Measurements from ENCODE around the gene PRR19.

The PRR19 gene

GRCh38 chr19:42325896-42326771 lies 24.2 kb downstream of the PRR19 start:
- H3K4me3 ChIP-seq (ENCODE audit: low read length in 2 of 2): peak overlapping the region; percentile 88 to 95
- peaks cover 4 to 31% (median 14%) of the 10 kb centered on the region in 3 experiments for H3K27me3 ChIP-seq (ENCODE audit: control insufficient read depth in 3 of 3, insufficient read depth in 3 of 3, low read depth in 1 of 3, low read length in 3 of 3)
- H3K36me3 ChIP-seq (replicated peaks in 1 of 2; ENCODE audit: control insufficient read depth in 2 of 2, insufficient read depth in 2 of 2, low read length in 2 of 2): no peaks in the 10 kb centered on the region
- no peak overlapping the region for H3K14ac ChIP-seq (ENCODE audit: low read length)
- H3K9ac ChIP-seq (ENCODE audit: low read depth, low read length, poor library complexity): peak overlapping the region; percentile 85
- peaks cover 10% of the 10 kb centered on the region for H3K79me1 ChIP-seq (ENCODE audit: low read depth, low read length)
- H2BK12ac ChIP-seq (ENCODE audit: low read length): no peak overlapping the region
- H4K8ac ChIP-seq (ENCODE audit: low read depth, low read length): no peak overlapping the region
- peak overlapping the region; percentile 91 for H3K4me2 ChIP-seq (ENCODE audit: insufficient read depth, low read length, poor library complexity, severe bottlenecking)
- peak overlapping the region; percentile 68 for H2AK5ac ChIP-seq (ENCODE audit: low read depth, low read length)
- H2BK15ac ChIP-seq (ENCODE audit: low read length): peak overlapping the region; percentile 71
- no peak overlapping the region for H3K4ac ChIP-seq (ENCODE audit: low read length)
- peak overlapping the region; percentile 87 for H2BK5ac ChIP-seq (ENCODE audit: low read length)
- peaks cover 3 to 9% of the 10 kb centered on the region in 2 donors for H3K4me1 ChIP-seq (ENCODE audit: control insufficient read depth in 2 of 2, insufficient read depth in 1 of 2, low read depth in 1 of 2, low read length in 2 of 2)
- peak overlapping the region; percentile 98 for H3K23ac ChIP-seq (ENCODE audit: low read depth, low read length, poor library complexity)
- H3K27ac ChIP-seq (replicated peaks; ENCODE audit: low read length): no peak overlapping the region
- no peak overlapping the region for H4K91ac ChIP-seq (ENCODE audit: low read depth, low read length, poor library complexity)
- H2AFZ ChIP-seq (ENCODE audit: low read length): peak overlapping the region; percentile 93
- no peaks in the 10 kb centered on the region for H3K9me3 ChIP-seq (replicated peaks in 1 of 2; ENCODE audit: control insufficient read depth in 2 of 2, insufficient read depth in 1 of 2, low read depth in 1 of 2, low read length in 2 of 2)
- peak overlapping the region; percentile 93 for H3K18ac ChIP-seq (ENCODE audit: low read length)
- no CpG with 5 or more reads among the region's 37 CpGs for WGBS, 2 donors (ENCODE audit: extremely low coverage in 2 of 2, insufficient read length in 2 of 2, insufficient replicate concordance in 1 of 2)
- H2BK120ac ChIP-seq (ENCODE audit: low read depth, low read length): no peak overlapping the region
- no peak for DNase-seq (ENCODE audit: low spot score)

- no peak overlapping the region for H3K9ac ChIP-seq (ENCODE audit: low read depth, low read length, poor library complexity)
- no peak overlapping the region for H3K18ac ChIP-seq (ENCODE audit: low read length)
Measured at GRCh38 chr19:42326969-42327368, 25.0 kb downstream of the PRR19 start.

DNA sequence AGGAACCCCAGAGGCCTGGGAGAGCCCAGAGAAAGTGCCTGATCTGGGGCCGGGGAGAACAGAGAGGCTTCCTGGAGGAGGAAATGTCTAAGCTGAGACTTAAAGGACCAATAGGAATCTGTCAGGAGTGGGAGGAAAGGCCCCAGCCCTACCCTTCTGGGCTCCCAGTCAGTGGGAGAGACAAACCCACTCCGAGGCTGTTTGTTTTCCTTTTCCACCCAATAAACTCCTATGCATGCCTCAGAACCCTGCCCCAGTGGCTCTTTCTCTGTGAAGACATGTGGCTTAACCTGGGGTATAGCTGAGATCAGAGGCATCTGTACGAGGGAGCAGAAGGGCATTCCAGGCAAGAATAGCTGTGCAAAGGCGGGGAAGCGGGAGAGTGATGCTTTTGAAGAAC lies 25.4 kb downstream of the PRR19 start:
- H3K79me1 ChIP-seq (ENCODE audit: low read depth, low read length): peaks cover 12% of the 10 kb centered on the region
- no peak overlapping the region for H2BK15ac ChIP-seq (ENCODE audit: low read length)
- H3K27ac ChIP-seq (replicated peaks; ENCODE audit: low read length): no peak overlapping the region
- no peak overlapping the region for H3K4ac ChIP-seq (ENCODE audit: low read length)
- H3K23ac ChIP-seq (ENCODE audit: low read depth, low read length, poor library complexity): no peak overlapping the region
- H3K27me3 ChIP-seq (ENCODE audit: control insufficient read depth in 3 of 3, insufficient read depth in 3 of 3, low read depth in 1 of 3, low read length in 3 of 3): peaks cover 4 to 23% (median 10%) of the 10 kb centered on the region in 3 experiments
- H2BK12ac ChIP-seq (ENCODE audit: low read length): no peak overlapping the region
- no peaks in the 10 kb centered on the region for H3K9me3 ChIP-seq (replicated peaks in 1 of 2; ENCODE audit: control insufficient read depth in 2 of 2, insufficient read depth in 1 of 2, low read depth in 1 of 2, low read length in 2 of 2)
- H2AFZ ChIP-seq (ENCODE audit: low read length): no peak overlapping the region
- H3K9ac ChIP-seq (ENCODE audit: low read depth, low read length, poor library complexity): no peak overlapping the region
- peaks cover 3 to 9% of the 10 kb centered on the region in 2 donors for H3K4me1 ChIP-seq (ENCODE audit: control insufficient read depth in 2 of 2, insufficient read depth in 1 of 2, low read depth in 1 of 2, low read length in 2 of 2)
- H3K18ac ChIP-seq (ENCODE audit: low read length): no peak overlapping the region
- no peak overlapping the region for H3K14ac ChIP-seq (ENCODE audit: low read length)
- WGBS, 2 donors (ENCODE audit: extremely low coverage in 2 of 2, insufficient read length in 2 of 2, insufficient replicate concordance in 1 of 2): no CpG with 5 or more reads among the region's 5 CpGs
- DNase-seq (ENCODE audit: low spot score): no peak
- H2BK5ac ChIP-seq (ENCODE audit: low read length): no peak overlapping the region
- no peak overlapping the region for H4K8ac ChIP-seq (ENCODE audit: low read depth, low read length)
- H4K91ac ChIP-seq (ENCODE audit: low read depth, low read length, poor library complexity): no peak overlapping the region
- H3K4me3 ChIP-seq (ENCODE audit: low read length in 2 of 2): peak overlapping the region in 1 of 2 donors; percentile 14
- no peak overlapping the region for H2AK5ac ChIP-seq (ENCODE audit: low read depth, low read length)
- H2BK120ac ChIP-seq (ENCODE audit: low read depth, low read length): no peak overlapping the region
- H3K36me3 ChIP-seq (replicated peaks in 1 of 2; ENCODE audit: control insufficient read depth in 2 of 2, insufficient read depth in 2 of 2, low read length in 2 of 2): no peaks in the 10 kb centered on the region
- H3K4me2 ChIP-seq (ENCODE audit: insufficient read depth, low read length, poor library complexity, severe bottlenecking): no peak overlapping the region

More at GRCh38 chr19:42326969-42327368, 25.0 kb downstream of the PRR19 start:
- Histone ChIP-seq H2AFZ (ENCODE audit: low read length) (no peak overlapping the region), H3K23ac (ENCODE audit: low read depth, low read length, poor library complexity) (no peak overlapping the region), H3K27me3 (ENCODE audit: control insufficient read depth in 3 of 3, insufficient read depth in 3 of 3, low read depth in 1 of 3, low read length in 3 of 3) (peaks cover 4 to 28% (median 12%) of the 10 kb centered on the region in 3 experiments), H3K4me1 (ENCODE audit: control insufficient read depth in 2 of 2, insufficient read depth in 1 of 2, low read depth in 1 of 2, low read length in 2 of 2) (peaks cover 3 to 9% of the 10 kb centered on the region in 2 donors), H2BK5ac (ENCODE audit: low read length) (no peak overlapping the region), H3K79me1 (ENCODE audit: low read depth, low read length) (peaks cover 12% of the 10 kb centered on the region), H3K4ac (ENCODE audit: low read length) (no peak overlapping the region), H2BK120ac (ENCODE audit: low read depth, low read length) (no peak overlapping the region), H2BK12ac (ENCODE audit: low read length) (no peak overlapping the region), H4K8ac (ENCODE audit: low read depth, low read length) (no peak overlapping the region), H3K36me3 (replicated peaks in 1 of 2; ENCODE audit: control insufficient read depth in 2 of 2, insufficient read depth in 2 of 2, low read length in 2 of 2) (no peaks in the 10 kb centered on the region), H2AK5ac (ENCODE audit: low read depth, low read length) (no peak overlapping the region), H3K27ac (replicated peaks; ENCODE audit: low read length) (no peak overlapping the region), H3K9me3 (replicated peaks in 1 of 2; ENCODE audit: control insufficient read depth in 2 of 2, insufficient read depth in 1 of 2, low read depth in 1 of 2, low read length in 2 of 2) (no peaks in the 10 kb centered on the region), H4K91ac (ENCODE audit: low read depth, low read length, poor library complexity) (no peak overlapping the region), H3K4me2 (ENCODE audit: insufficient read depth, low read length, poor library complexity, severe bottlenecking) (no peak overlapping the region), H3K4me3 (ENCODE audit: low read length in 2 of 2) (peak overlapping the region in 1 of 2 donors; percentile 95), H2BK15ac (ENCODE audit: low read length) (no peak overlapping the region), H3K14ac (ENCODE audit: low read length) (no peak overlapping the region)
- no peak for DNase-seq (ENCODE audit: low spot score)

DNA sequence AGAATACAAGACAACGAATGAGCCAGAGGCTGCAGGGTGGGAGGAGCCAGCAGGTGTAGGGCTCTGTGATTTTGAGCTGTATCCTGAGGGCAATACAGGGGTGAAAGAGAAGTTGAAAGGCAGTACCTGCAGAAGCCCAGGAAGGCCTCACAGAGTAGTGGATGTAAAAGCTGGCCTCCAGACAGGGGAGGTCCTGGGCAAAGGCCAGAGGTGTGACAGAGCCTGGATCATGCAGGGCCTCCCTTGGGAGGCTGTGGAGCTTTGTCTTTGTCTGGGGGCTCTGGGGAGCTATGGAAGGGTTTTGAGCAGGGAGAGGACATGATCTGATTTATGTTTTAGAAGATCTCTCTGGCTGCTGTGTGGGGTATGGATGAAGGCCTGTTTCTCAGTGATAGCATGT lies 26.2 kb downstream of the PRR19 start:
- no peak overlapping the region for H3K9ac ChIP-seq (ENCODE audit: low read depth, low read length, poor library complexity)
- peaks cover 3 to 9% of the 10 kb centered on the region in 2 donors for H3K4me1 ChIP-seq (ENCODE audit: control insufficient read depth in 2 of 2, insufficient read depth in 1 of 2, low read depth in 1 of 2, low read length in 2 of 2)
- WGBS, 2 donors (ENCODE audit: extremely low coverage in 2 of 2, insufficient read length in 2 of 2, insufficient replicate concordance in 1 of 2): no CpG with 5 or more reads among the region's 1 CpG
- H2BK120ac ChIP-seq (ENCODE audit: low read depth, low read length): no peak overlapping the region
- H3K18ac ChIP-seq (ENCODE audit: low read length): no peak overlapping the region
- no peaks in the 10 kb centered on the region for H3K9me3 ChIP-seq (replicated peaks in 1 of 2; ENCODE audit: control insufficient read depth in 2 of 2, insufficient read depth in 1 of 2, low read depth in 1 of 2, low read length in 2 of 2)
- H3K4me2 ChIP-seq (ENCODE audit: insufficient read depth, low read length, poor library complexity, severe bottlenecking): no peak overlapping the region
- H3K79me1 ChIP-seq (ENCODE audit: low read depth, low read length): peaks cover 12% of the 10 kb centered on the region
- no peak overlapping the region for H3K4ac ChIP-seq (ENCODE audit: low read length)
- no peak overlapping the region for H2AFZ ChIP-seq (ENCODE audit: low read length)
- no peak overlapping the region for H2BK5ac ChIP-seq (ENCODE audit: low read length)
- peaks cover 4 to 19% (median 10%) of the 10 kb centered on the region in 3 experiments for H3K27me3 ChIP-seq (ENCODE audit: control insufficient read depth in 3 of 3, insufficient read depth in 3 of 3, low read depth in 1 of 3, low read length in 3 of 3)
- H2BK15ac ChIP-seq (ENCODE audit: low read length): no peak overlapping the region
- H3K14ac ChIP-seq (ENCODE audit: low read length): no peak overlapping the region
- H3K36me3 ChIP-seq (replicated peaks in 1 of 2; ENCODE audit: control insufficient read depth in 2 of 2, insufficient read depth in 2 of 2, low read length in 2 of 2): peaks cover 0 to 2% of the 10 kb centered on the region in 2 donors
- no peak overlapping the region for H2AK5ac ChIP-seq (ENCODE audit: low read depth, low read length)
- H3K27ac ChIP-seq (replicated peaks; ENCODE audit: low read length): no peak overlapping the region
- H4K91ac ChIP-seq (ENCODE audit: low read depth, low read length, poor library complexity): no peak overlapping the region
- no peak overlapping the region for H2BK12ac ChIP-seq (ENCODE audit: low read length)
- no peak overlapping the region for H4K8ac ChIP-seq (ENCODE audit: low read depth, low read length)
- H3K23ac ChIP-seq (ENCODE audit: low read depth, low read length, poor library complexity): no peak overlapping the region
- no peak for DNase-seq (ENCODE audit: low spot score)
- H3K4me3 ChIP-seq (ENCODE audit: low read length in 2 of 2): no peak overlapping the region
